H1 (cell line): ENCODE data around the gene RGCC.

Source experiments
- JUND ChIP-seq: IDR thresholded peaks from 2 replicates; pipeline ENCODE4 v1.6.1; 2011; ENCODE audit warnings: mild to moderate bottlenecking, improper control_type of control experiment, low read length
- TF ChIP-seq, protein P1 (sequence below), 3 experiments: IDR thresholded peaks; 1 replicate in 2 of 3; 2 replicates in 1 of 3; pipeline versions ENCODE4 v1.5.1 to v1.6.1; 2011; ENCODE audit warnings: low read length in 3 of 3, mild to moderate bottlenecking in 3 of 3, inconsistent platforms in 2 of 3, low read depth in 1 of 3, moderate library complexity in 1 of 3; ENCODE audit not compliant: insufficient read depth in 1 of 3; ENCODE audit errors: control extremely low read depth in 1 of 3

DNA sequence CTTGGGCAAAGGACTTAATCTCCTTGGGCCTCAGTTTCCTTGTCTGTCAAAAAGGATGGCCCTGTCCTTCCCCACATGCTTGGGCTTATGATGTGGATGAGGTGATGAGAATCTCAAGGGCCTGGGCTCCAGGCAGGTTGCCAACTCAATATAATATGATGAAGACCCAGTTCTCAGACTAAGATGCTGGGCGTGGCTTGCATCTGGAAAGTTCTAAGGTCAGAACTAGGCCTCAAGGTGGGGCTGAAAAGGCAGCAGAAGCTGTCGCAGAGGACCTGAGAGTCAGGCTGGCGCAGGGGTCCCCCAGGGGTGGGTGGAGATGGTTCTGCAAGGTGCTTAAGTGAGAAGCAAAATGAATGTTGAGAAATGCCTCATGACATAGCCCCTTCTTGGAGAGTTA, 58.8 kb downstream of the RGCC start:
- TF ChIP-seq, protein P1, sequence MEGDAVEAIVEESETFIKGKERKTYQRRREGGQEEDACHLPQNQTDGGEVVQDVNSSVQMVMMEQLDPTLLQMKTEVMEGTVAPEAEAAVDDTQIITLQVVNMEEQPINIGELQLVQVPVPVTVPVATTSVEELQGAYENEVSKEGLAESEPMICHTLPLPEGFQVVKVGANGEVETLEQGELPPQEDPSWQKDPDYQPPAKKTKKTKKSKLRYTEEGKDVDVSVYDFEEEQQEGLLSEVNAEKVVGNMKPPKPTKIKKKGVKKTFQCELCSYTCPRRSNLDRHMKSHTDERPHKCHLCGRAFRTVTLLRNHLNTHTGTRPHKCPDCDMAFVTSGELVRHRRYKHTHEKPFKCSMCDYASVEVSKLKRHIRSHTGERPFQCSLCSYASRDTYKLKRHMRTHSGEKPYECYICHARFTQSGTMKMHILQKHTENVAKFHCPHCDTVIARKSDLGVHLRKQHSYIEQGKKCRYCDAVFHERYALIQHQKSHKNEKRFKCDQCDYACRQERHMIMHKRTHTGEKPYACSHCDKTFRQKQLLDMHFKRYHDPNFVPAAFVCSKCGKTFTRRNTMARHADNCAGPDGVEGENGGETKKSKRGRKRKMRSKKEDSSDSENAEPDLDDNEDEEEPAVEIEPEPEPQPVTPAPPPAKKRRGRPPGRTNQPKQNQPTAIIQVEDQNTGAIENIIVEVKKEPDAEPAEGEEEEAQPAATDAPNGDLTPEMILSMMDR (IDR thresholded peaks at IDR 0.05; ENCODE audit: control extremely low read depth in 1 of 3, insufficient read depth in 1 of 3, low read depth in 1 of 3, low read length in 3 of 3) = no peak
- no peak for TF ChIP-seq JUND
